ENCODE data around the gene CYP27B1. TPM values are rescaled to one million over a fixed set of nuclear protein-coding genes. Genes with fewer than 3 reads are reported as not detected.

The CYP27B1 gene
- total and polyA plus RNA-seq, 3 donors from 2014 or later = 2.2 to 30.2 (median 3.9) TPM

- H3K4me3 ChIP-seq = no peak overlapping the region
- H3K4me1 ChIP-seq = no peaks in the 10 kb centered on the region
- no peak overlapping the region for H3K27ac ChIP-seq
- no peak for TF ChIP-seq CTCF (IDR thresholded peaks at IDR 0.05)
- TF ChIP-seq POLR2A (IDR thresholded peaks at IDR 0.05) = no peak
- no peaks in the 10 kb centered on the region for H3K36me3 ChIP-seq (ENCODE audit: low read depth, missing control alignments)
- 99 to 100% methylated on average over 3 of the region's 3 CpGs for WGBS, 2 donors
- no peak for DNase-seq
- H3K27me3 ChIP-seq = no peaks in the 10 kb centered on the region
- H3K9me3 ChIP-seq = no peaks in the 10 kb centered on the region
- intact Hi-C loops (cut with DNase I; ENCODE audit: low total_unique reads) = no loop called here
Measured at GRCh38 chr12:57712701-57713100, 54.2 kb downstream of the CYP27B1 start.

Small RNA genes within 50 kb of the gene (microRNA-seq; reads per million reads assigned to microRNA genes)
- gene MIR6759 (ENCODE audit: borderline number of aligned reads in 2 of 2, borderline replicate concordance in 1 of 2) = 0 reads per million in 2 donors

Small RNA genes within 50 kb of the gene (small RNA-seq; reads per million reads assigned to genes)
- gene RNU6-1083P = 0 reads per million in 2 donors

Other genes with a start within 250 kb of the CYP27B1 start
- gene DDIT3, start 246.6 kb downstream of the CYP27B1 start, total RNA-seq = 10 to 100 TPM; 44.2 to 45.6 TPM
- gene DDIT3, start 246.6 kb downstream of the CYP27B1 start, polyA plus RNA-seq (ENCODE audit: insufficient read depth, low read depth, low replicate concordance) = 63.9 TPM
- 100 to 1,000 TPM in 1 of 2 donors, 10 to 100 TPM in 1; 84.7 to 130 TPM for gene MBD6, start 244.3 kb downstream of the CYP27B1 start, total RNA-seq
- 86.6 TPM for gene MBD6, start 244.3 kb downstream of the CYP27B1 start, polyA plus RNA-seq (ENCODE audit: insufficient read depth, low read depth, low replicate concordance)
- 100 to 1,000 TPM; 109 to 122 TPM for gene DCTN2, start 219.9 kb downstream of the CYP27B1 start, total RNA-seq
- gene DCTN2, start 219.9 kb downstream of the CYP27B1 start, polyA plus RNA-seq (ENCODE audit: insufficient read depth, low read depth, low replicate concordance) = 196 TPM
- 1 to 10 TPM; 6.8 to 9.1 TPM for gene KIF5A, start 217.0 kb downstream of the CYP27B1 start, total RNA-seq
- 8.4 TPM for gene KIF5A, start 217.0 kb downstream of the CYP27B1 start, polyA plus RNA-seq (ENCODE audit: insufficient read depth, low read depth, low replicate concordance)
- gene PIP4K2C, start 175.9 kb downstream of the CYP27B1 start, total RNA-seq = 10 to 100 TPM; 47.6 to 54.6 TPM
- gene PIP4K2C, start 175.9 kb downstream of the CYP27B1 start, polyA plus RNA-seq (ENCODE audit: insufficient read depth, low read depth, low replicate concordance) = 78.0 TPM
- 10 to 100 TPM; 45.0 to 60.4 TPM for gene DTX3, start 162.3 kb downstream of the CYP27B1 start, total RNA-seq
- 37.9 TPM for gene DTX3, start 162.3 kb downstream of the CYP27B1 start, polyA plus RNA-seq (ENCODE audit: insufficient read depth, low read depth, low replicate concordance)
- gene ARHGEF25, start 155.6 kb downstream of the CYP27B1 start, total RNA-seq = 10 to 100 TPM; 18.0 to 26.5 TPM
- 18.7 TPM for gene ARHGEF25, start 155.6 kb downstream of the CYP27B1 start, polyA plus RNA-seq (ENCODE audit: insufficient read depth, low read depth, low replicate concordance)
- gene B4GALNT1, start 133.9 kb downstream of the CYP27B1 start, total RNA-seq = 1 to 10 TPM; 2.3 to 3.2 TPM
- gene B4GALNT1, start 133.9 kb downstream of the CYP27B1 start, polyA plus RNA-seq (ENCODE audit: insufficient read depth, low read depth, low replicate concordance) = 1.8 TPM
- gene OS9, start 72.9 kb downstream of the CYP27B1 start, total RNA-seq = 100 to 1,000 TPM in 1 of 2 donors, 10 to 100 TPM in 1; 88.1 to 158 TPM
- gene OS9, start 72.9 kb downstream of the CYP27B1 start, polyA plus RNA-seq (ENCODE audit: insufficient read depth, low read depth, low replicate concordance) = 121 TPM
- 1 to 10 TPM; 2.7 to 3.2 TPM for gene AGAP2, start 28.3 kb downstream of the CYP27B1 start, total RNA-seq
- gene AGAP2, start 28.3 kb downstream of the CYP27B1 start, polyA plus RNA-seq (ENCODE audit: insufficient read depth, low read depth, low replicate concordance) = 1.9 TPM
- 10 to 100 TPM; 25.4 to 33.0 TPM for gene TSPAN31, start 22.0 kb downstream of the CYP27B1 start, total RNA-seq
- 30.8 TPM for gene TSPAN31, start 22.0 kb downstream of the CYP27B1 start, polyA plus RNA-seq (ENCODE audit: insufficient read depth, low read depth, low replicate concordance)
- gene CDK4, start 14.8 kb downstream of the CYP27B1 start, total RNA-seq = 10 to 100 TPM; 47.0 to 73.5 TPM
- gene CDK4, start 14.8 kb downstream of the CYP27B1 start, polyA plus RNA-seq (ENCODE audit: insufficient read depth, low read depth, low replicate concordance) = 64.4 TPM
- 10 to 100 TPM in 1 of 2 donors, 1 to 10 TPM in 1; 9.2 to 15.1 TPM for gene MARCHF9, start 12.0 kb downstream of the CYP27B1 start, total RNA-seq
- 8.4 TPM for gene MARCHF9, start 12.0 kb downstream of the CYP27B1 start, polyA plus RNA-seq (ENCODE audit: insufficient read depth, low read depth, low replicate concordance)
- 10 to 100 TPM; 16.7 to 22.8 TPM for gene METTL1, start 5.0 kb upstream of the CYP27B1 start, total RNA-seq
- 28.8 TPM for gene METTL1, start 5.0 kb upstream of the CYP27B1 start, polyA plus RNA-seq (ENCODE audit: insufficient read depth, low read depth, low replicate concordance)
- gene EEF1AKMT3, start 5.5 kb upstream of the CYP27B1 start, total RNA-seq = 1 to 10 TPM; 8.4 to 8.7 TPM
- gene EEF1AKMT3, start 5.5 kb upstream of the CYP27B1 start, polyA plus RNA-seq (ENCODE audit: insufficient read depth, low read depth, low replicate concordance) = 5.5 TPM
- 10 to 100 TPM; 26.9 to 30.0 TPM for gene TSFM, start 15.7 kb upstream of the CYP27B1 start, total RNA-seq
- 51.2 TPM for gene TSFM, start 15.7 kb upstream of the CYP27B1 start, polyA plus RNA-seq (ENCODE audit: insufficient read depth, low read depth, low replicate concordance)
- gene AVIL, start 51.7 kb upstream of the CYP27B1 start, total RNA-seq = 1 to 10 TPM; 3.1 to 4.4 TPM
- gene AVIL, start 51.7 kb upstream of the CYP27B1 start, polyA plus RNA-seq (ENCODE audit: insufficient read depth, low read depth, low replicate concordance) = 6.0 TPM
- 100 to 1,000 TPM; 103 to 140 TPM for gene CTDSP2, start 79.7 kb upstream of the CYP27B1 start, total RNA-seq
- gene CTDSP2, start 79.7 kb upstream of the CYP27B1 start, polyA plus RNA-seq (ENCODE audit: insufficient read depth, low read depth, low replicate concordance) = 123 TPM
- 10 to 100 TPM; 53.1 to 76.6 TPM for gene ATP23, start 174.5 kb upstream of the CYP27B1 start, total RNA-seq
- gene ATP23, start 174.5 kb upstream of the CYP27B1 start, polyA plus RNA-seq (ENCODE audit: insufficient read depth, low read depth, low replicate concordance) = 102 TPM